Raji (cell line): ENCODE data around the gene PTPN4.

Experiments
- POLR2A ChIP-seq: IDR thresholded peaks from 2 replicates; pipeline ENCODE4 v1.6.1; 2011; ENCODE audit warnings: low read depth, low read length, control low read depth; ENCODE audit not compliant: insufficient read depth

Gene PTPN4

GRCh38 chr2:119897736-119898395, 138.1 kb downstream of the PTPN4 start:
- no peak for TF ChIP-seq POLR2A

- TF ChIP-seq POLR2A = no peak
Measured at GRCh38 chr2:119901013-119901412, 141.3 kb downstream of the PTPN4 start.

GRCh38 chr2:119910566-119910965, 150.8 kb downstream of the PTPN4 start:
- TF ChIP-seq POLR2A = no peak

GRCh38 chr2:119914266-119914665, 154.5 kb downstream of the PTPN4 start:
- no peak for TF ChIP-seq POLR2A

- no peak for TF ChIP-seq POLR2A
Measured at GRCh38 chr2:119921825-119922224, 162.1 kb downstream of the PTPN4 start.

- no peak for TF ChIP-seq POLR2A
Measured at GRCh38 chr2:119922699-119923098, 163.0 kb downstream of the PTPN4 start.

- TF ChIP-seq POLR2A = no peak
Measured at GRCh38 chr2:119929537-119929936, 169.8 kb downstream of the PTPN4 start.

GRCh38 chr2:119932809-119933208, 173.1 kb downstream of the PTPN4 start:
- no peak for TF ChIP-seq POLR2A

GRCh38 chr2:119934319-119934718, 174.6 kb downstream of the PTPN4 start:
- TF ChIP-seq POLR2A = no peak

- no peak for TF ChIP-seq POLR2A
Measured at GRCh38 chr2:119937680-119938079, 178.0 kb downstream of the PTPN4 start.

- no peak for TF ChIP-seq POLR2A
Measured at GRCh38 chr2:119939915-119940314, 180.2 kb downstream of the PTPN4 start.

GRCh38 chr2:119940856-119941255, 181.1 kb downstream of the PTPN4 start:
- no peak for TF ChIP-seq POLR2A

- TF ChIP-seq POLR2A = no peak
Measured at GRCh38 chr2:119941388-119941787, 181.7 kb downstream of the PTPN4 start.

GRCh38 chr2:119941981-119942513, 182.3 kb downstream of the PTPN4 start:
- TF ChIP-seq POLR2A = no peak

- TF ChIP-seq POLR2A = no peak
Measured at GRCh38 chr2:119943058-119943457, 183.3 kb downstream of the PTPN4 start.

GRCh38 chr2:119947535-119947934, 187.8 kb downstream of the PTPN4 start:
- no peak for TF ChIP-seq POLR2A

- TF ChIP-seq POLR2A = no peak
Measured at GRCh38 chr2:119950966-119951365, 191.2 kb downstream of the PTPN4 start.
